Stimulated activated CD8-positive, alpha-beta memory T cell treated with anti-CD3 and anti-CD28 coated beads, Interleukin-2, amount 100 ng/mL, for 1 hour (primary cell): ENCODE measurements around the gene DUSP6.
A peak's percentile ranks its signal among the peaks of the same experiment; 100 is the strongest.
"Not testable (repeated sequence)": the region's sequence is repeated elsewhere in the genome, so short reads cannot be mapped to it uniquely, and the experiment has no call there.

ENCODE experiments used
- DNase-seq, 2 donors: peaks; one replicate each; pipeline ENCODE4 v3.0.0-alpha.2; 2020; ENCODE audit warnings: low read depth in 2 of 2

DUSP6 gene

GRCh38 chr12:89351489-89352241 is 636 bp downstream of the DUSP6 start:
- peak in 1 of 2 donors; percentile 5 for DNase-seq

DNA sequence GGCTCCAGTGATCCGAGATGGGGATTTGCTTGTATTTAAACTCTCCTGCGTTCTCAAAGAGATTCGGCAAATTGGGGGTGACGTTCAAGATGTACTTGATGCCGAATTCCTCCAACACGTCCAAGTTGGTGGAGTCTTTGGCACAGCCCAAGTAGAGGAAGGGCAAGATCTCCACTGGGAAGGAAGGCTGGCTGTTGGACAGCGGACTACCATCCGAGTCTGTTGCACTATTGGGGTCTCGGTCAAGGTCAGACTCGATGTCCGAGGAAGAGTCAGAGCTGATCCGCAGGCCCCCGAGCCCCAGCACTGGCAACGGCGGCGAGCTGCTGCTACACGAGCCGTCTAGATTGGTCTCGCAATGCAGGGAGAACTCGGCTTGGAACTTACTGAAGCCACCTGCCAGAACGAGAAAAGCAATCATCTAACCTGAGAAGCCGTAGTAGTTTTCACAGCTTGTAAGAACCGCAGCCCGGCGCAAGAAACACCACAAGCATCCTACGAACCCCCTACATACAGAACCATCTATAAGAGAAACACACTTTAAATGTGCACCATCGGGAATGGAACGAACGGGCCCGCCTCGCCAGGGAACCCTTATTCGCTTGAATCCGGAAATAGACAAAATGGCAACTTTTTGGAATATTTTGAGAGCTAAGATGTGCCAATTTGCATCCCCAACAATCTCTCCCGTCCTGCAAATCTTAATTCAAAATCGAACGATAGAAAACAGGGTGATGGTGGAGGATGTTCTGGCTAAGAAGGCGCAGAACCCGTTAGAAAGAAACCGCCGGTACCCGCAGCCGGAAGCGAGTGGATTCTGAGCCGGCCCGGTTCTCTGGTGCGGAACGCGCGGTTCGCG is 1.4 kb downstream of the DUSP6 start:
- peak in 1 of 2 donors; percentile 2 for DNase-seq

- DNase-seq, result no peak
Observed at GRCh38 chr12:89350260-89350629, 2.1 kb downstream of the DUSP6 start.

GRCh38 chr12:89349814-89350213 is 2.5 kb downstream of the DUSP6 start:
- DNase-seq, result no peak

- DNase-seq, result no peak
Observed at GRCh38 chr12:89348894-89349699, 3.2 kb downstream of the DUSP6 start.

GRCh38 chr12:89347325-89347829 is 4.9 kb downstream of the DUSP6 start:
- no peak for DNase-seq

DNA sequence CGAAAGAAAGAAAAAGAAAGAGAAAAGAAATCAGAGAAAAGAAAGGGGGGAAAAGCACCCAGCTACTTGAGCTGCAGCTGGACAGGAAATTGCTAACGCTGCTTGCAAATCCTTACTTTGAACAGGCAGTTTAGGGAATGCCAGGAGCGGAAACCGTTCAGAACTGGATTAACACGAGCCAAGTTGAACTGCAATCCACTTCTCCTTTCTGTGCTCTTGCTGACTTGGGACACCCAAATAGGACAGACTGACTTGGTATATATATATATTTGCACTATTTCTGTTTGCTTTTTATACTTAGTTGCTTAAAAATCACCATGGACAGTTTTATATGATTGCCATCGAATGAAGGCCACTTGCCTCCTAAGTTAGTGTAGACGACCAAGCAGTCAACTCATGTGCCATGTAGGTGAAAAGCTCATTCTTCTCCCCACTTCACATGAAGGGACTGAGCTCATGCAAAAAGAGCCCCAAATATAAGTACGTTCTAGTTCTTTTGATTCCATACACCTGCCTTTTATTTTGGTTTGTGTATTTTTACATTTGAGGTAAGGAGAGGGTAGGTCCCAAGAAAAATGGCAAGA is 5.5 kb downstream of the DUSP6 start:
- DNase-seq, result no peak

DNA sequence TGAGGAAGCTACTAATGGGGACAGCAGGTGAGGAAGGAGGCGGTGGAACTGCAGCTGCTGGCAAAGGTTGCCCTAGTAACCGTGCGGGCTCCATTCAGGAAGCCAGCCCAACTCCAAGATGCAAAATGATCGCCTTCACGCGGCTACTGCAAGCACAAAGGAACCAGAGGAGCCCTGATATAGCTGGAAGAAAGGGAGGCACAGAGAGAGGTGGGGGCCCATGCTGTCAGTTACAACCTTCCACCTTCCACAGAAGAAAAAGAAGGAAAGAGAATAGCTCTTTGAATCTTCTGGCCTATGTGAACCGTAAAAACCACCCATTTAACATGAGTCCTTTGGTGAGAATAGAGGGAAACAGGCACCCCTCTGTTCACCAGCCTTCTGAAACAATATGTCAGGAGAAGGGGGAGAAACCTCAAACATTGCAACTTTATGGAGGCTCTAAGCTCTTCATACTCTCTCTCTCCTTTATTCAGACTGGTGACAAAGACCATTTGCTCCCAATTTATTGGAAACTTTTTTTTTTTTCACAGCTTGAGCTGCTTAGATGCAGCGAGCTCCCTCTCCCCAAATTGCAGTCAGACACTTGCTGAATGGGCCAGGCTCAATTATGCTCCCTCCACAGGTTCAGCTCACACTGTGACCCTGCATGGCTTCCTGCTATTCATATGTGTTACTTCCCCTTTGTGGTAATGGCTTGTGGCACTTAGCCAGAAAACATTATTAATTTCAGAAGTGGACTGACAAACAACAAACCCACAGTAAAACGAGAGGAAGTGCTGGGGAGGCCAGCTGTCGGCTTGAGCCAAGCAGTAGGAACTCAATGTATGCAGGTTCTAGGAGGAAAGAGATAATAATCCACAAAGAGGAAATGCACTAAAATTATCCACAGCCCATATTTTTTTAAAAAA is 6.2 kb downstream of the DUSP6 start:
- peak; percentile 7 to 11 for DNase-seq

- no peak for DNase-seq
Observed at GRCh38 chr12:89345376-89345775, 6.9 kb downstream of the DUSP6 start.

DNA sequence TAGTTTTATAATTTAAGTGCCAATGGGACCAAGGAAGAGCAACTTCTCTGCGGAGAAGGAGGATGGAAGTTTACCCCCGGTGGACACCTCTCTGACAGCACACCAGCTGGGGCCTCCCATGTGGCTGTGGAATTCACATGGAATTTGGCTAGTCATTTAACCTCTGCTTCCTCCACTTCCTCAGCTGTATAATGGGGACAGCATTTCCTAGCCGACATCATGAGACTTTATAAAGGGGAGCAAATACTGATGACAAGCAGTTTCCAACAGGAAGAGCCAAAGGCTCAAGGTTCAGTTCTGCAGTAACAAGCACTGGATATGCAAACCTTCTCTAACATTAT is 7.5 kb downstream of the DUSP6 start:
- DNase-seq, result no peak

DNA sequence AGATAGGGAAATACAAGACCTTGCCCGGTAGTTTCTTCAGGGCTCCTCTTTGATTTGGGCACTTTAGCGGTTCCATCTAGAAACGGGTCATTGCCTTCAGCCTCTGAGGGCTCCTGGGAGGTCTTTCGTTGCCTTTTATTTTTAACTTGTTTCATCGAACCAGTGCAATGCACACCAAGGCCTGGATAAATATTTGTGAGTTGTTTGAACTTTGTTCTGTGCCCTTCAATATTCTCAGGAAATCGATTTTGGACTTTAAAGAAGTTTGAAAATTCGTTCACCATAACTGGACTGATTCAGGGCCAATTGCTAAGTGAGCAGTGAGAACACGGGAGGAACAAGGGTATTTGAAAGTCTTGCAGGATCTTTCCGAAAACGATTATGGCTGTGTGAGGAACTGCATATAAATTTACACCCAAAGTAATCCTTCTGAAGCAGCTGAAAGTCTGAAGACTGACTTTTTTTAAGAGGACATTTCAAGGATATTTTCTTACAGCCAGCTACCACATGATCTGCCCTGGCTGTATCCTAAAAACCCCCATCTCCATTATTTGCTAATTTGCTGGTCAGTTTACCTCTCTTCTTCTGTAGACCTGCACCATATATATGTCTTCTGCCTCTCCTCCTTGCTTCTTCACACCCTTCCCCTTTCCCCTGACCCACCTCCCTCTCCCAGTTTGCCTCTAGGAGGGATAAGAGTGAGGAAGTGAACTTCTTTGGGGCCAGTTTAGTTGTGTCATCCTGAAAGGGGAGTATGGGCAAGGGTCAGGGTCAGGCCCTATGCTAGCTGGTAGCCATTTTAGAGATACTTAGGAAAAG is 8.0 kb downstream of the DUSP6 start:
- no peak for DNase-seq

GRCh38 chr12:89343127-89343526 is 9.2 kb downstream of the DUSP6 start:
- no peak for DNase-seq

DNA sequence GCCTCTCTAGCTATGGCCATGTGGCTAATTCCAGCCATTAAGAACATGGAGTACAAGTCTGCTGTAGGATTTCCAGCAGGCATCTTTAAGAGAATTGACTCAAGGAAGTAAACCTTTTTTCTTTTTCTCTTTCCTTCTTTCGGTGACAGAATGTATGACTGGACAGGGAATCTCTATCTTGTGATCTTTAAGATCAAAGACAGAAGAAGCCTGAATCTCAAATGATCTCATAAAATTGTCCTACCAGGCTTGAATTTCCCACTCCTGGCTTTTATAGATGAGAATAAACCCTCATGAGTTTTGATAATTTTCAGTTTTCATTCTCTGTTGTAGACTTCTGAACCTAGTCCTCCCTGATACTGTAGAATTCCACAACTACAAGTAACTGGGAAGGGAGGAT is 11.4 kb downstream of the DUSP6 start:
- no peak for DNase-seq

GRCh38 chr12:89339526-89339925 is 12.8 kb downstream of the DUSP6 start:
- DNase-seq, result no peak

- not testable (repeated sequence) for DNase-seq
Observed at GRCh38 chr12:89337136-89337535, 15.2 kb downstream of the DUSP6 start.

GRCh38 chr12:89335452-89336244 is 16.7 kb downstream of the DUSP6 start:
- DNase-seq, result no peak

DNA sequence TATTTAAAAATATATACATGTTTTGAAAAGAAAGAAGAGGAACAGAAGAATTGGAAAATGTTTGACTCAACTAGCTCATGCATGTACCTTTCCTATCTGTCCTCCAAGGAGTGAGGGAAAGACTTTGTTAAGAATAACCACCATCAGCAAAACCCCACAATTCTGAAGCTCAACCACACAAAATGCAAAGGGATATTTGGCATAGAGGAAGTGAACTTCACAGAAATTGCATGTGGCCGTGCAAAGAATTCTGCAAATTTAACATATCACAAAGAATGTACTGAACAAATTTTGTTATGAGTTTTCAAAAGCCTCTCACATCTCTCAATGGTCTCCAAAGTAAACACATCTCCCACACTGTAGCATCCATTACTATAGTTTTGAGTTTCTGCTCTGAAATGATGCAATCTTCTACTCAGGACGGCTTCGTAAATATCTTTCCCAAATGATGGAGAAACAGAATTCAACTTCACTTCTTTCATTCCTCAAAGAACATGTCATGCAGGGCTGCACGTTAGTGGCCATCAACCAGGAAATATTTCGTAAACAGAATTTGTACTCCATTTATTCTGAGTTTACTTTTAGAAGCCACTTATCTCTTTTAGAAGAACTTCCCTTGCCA is 17.6 kb downstream of the DUSP6 start:
- DNase-seq, result no peak

DNA sequence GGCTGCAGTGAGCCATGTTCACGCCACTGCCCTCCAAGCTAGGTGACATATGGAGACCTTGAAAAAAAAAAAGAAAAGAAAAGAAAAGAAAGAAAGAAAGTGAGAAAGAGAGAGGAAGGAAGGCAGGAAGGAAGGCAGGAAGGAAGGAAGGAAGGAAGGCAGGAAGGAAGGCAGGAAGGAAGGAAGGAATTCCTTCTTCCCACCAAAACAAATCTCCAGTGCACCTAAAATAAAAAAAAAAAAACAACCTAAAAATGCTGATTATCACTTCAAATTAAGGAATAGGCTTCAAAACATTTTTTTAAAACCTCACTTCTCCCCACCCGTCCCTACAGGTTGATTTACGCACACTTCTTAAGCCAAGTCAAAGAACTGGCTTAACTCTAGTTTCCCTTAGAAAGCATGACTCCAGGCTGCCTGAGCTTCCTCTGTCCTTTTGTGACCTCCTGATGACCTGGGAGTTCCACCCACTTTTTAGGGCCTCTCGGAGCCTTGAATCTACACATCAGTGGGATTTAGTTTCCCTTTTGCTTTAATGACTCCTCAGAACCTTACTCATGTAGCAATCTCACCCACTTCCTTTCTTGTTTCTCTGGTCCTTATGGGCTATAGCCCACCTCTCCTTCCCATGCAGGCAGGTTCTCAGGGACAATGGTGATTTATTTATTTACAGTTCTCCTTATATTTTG is 18.6 kb downstream of the DUSP6 start:
- DNase-seq, result no peak
